Neural crest cell (in vitro differentiated cells): ENCODE results near the gene RNPEPL1. TPM values are rescaled to one million over a fixed set of nuclear protein-coding genes. Genes with fewer than 3 reads are reported as not detected.
"Not testable (repeated sequence)": the region's sequence is repeated elsewhere in the genome, so short reads cannot be mapped to it uniquely, and the experiment has no call there.

Experiments
- DNase-seq: peaks from one replicate; pipeline ENCODE4 v3.0.0; 2021; ENCODE audit warnings: low read depth, mixed read lengths, low spot score
- H3K27ac Mint-ChIP-seq: one replicate; pipeline ENCODE4 v1.8.0; 2021; ENCODE audit warnings: mild to moderate bottlenecking, mixed read lengths; ENCODE audit not compliant: unreplicated experiment
- H3K27me3 Mint-ChIP-seq: 2 replicates; pipeline ENCODE4 v1.8.0; 2021; ENCODE audit warnings: low read depth, mild to moderate bottlenecking, mixed read lengths
- H3K36me3 Mint-ChIP-seq: 2 replicates; pipeline ENCODE4 v1.8.0; 2021; ENCODE audit warnings: low read depth, mild to moderate bottlenecking, mixed read lengths
- H3K4me1 Mint-ChIP-seq: 2 replicates; pipeline ENCODE4 v1.8.0; 2021; ENCODE audit warnings: mixed read lengths
- H3K4me3 Mint-ChIP-seq: one replicate; pipeline ENCODE4 v1.8.0; 2021; ENCODE audit warnings: mild to moderate bottlenecking, mixed read lengths
- H3K9me3 Mint-ChIP-seq: 2 replicates; pipeline ENCODE4 v1.8.0; 2021; ENCODE audit warnings: mixed read lengths
- total RNA-seq: library from RNA; stranded (reverse); gene quantifications from 2 replicates; pipeline ENCODE4 v1.2.1, GENCODE V29; 2021
- TF ChIP-seq, protein P1 (sequence below): fragments of 200-600 bp; sonication (generic); conservative IDR thresholded peaks from 2 replicates; pipeline ENCODE4 v1.5.0; 2021; ENCODE audit warnings: antibody characterized with exemption, mild to moderate bottlenecking

RNPEPL1 gene
- total RNA-seq, 1 donor from 2014 or later, result 36.1 TPM

GRCh38 chr2:240561325-240561971 is 6.8 kb upstream of the RNPEPL1 start:
- H3K9me3 Mint-ChIP-seq, result no peaks in the 10 kb centered on the region
- H3K4me3 Mint-ChIP-seq, result peak overlapping the region; percentile 95
- H3K27me3 Mint-ChIP-seq, result no peaks in the 10 kb centered on the region
- no peaks in the 10 kb centered on the region for H3K36me3 Mint-ChIP-seq
- DNase-seq, result no peak
- TF ChIP-seq, protein P1, sequence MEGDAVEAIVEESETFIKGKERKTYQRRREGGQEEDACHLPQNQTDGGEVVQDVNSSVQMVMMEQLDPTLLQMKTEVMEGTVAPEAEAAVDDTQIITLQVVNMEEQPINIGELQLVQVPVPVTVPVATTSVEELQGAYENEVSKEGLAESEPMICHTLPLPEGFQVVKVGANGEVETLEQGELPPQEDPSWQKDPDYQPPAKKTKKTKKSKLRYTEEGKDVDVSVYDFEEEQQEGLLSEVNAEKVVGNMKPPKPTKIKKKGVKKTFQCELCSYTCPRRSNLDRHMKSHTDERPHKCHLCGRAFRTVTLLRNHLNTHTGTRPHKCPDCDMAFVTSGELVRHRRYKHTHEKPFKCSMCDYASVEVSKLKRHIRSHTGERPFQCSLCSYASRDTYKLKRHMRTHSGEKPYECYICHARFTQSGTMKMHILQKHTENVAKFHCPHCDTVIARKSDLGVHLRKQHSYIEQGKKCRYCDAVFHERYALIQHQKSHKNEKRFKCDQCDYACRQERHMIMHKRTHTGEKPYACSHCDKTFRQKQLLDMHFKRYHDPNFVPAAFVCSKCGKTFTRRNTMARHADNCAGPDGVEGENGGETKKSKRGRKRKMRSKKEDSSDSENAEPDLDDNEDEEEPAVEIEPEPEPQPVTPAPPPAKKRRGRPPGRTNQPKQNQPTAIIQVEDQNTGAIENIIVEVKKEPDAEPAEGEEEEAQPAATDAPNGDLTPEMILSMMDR, result peak; percentile 17
- H3K27ac Mint-ChIP-seq, result peak overlapping the region; percentile 66
- peaks cover 41% of the 10 kb centered on the region for H3K4me1 Mint-ChIP-seq

- H3K27me3 Mint-ChIP-seq, H3K36me3 Mint-ChIP-seq, H3K27ac Mint-ChIP-seq, DNase-seq, H3K9me3 Mint-ChIP-seq: not testable (repeated sequence)
- Mint-ChIP-seq H3K4me3 (peak overlapping the region; percentile 76), H3K4me1 (peaks cover 48% of the 10 kb centered on the region)
Measured at GRCh38 chr2:240563231-240563630, 5.1 kb upstream of the RNPEPL1 start.

DNA sequence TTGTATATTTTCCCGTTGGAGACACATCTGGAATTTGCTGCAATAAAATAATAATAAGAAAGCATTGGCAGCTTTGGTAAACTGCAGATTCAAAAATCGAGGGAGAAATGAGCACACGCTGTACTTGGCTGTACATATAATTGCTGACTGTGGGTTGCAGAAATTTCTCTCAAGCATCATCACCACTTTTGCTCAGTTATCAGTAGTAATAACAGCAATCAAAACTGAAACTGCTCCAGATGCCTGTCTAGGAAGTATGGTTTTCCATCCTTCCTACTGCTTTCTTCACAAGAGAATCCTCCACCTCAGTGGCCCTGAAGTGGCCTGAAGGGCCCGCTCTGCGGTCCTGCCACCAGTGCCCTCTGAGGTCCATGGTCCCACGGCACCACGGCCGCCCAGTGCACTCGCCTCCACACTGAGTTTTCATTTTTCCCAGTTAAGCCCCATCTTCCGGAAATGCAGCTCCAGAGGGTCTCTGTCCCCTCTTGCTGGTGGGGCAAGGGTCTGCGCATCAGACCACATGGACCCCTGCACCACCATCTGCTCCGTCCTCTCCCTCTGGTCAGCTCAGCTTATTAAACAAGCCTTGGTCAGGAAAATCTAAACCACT is 4.2 kb upstream of the RNPEPL1 start:
- TF ChIP-seq, protein P1, result no peak

GRCh38 chr2:240564561-240565332 is 3.5 kb upstream of the RNPEPL1 start:
- TF ChIP-seq, protein P1, result peak; percentile 26
- H3K9me3 Mint-ChIP-seq, result no peaks in the 10 kb centered on the region

More for the DNA sequence above, 4.2 kb upstream of the RNPEPL1 start:
- Mint-ChIP-seq H3K4me1 (peaks cover 39% of the 10 kb centered on the region), H3K36me3 (no peaks in the 10 kb centered on the region), H3K9me3 (no peaks in the 10 kb centered on the region), H3K27ac (no peak overlapping the region), H3K27me3 (peaks cover 8% of the 10 kb centered on the region), H3K4me3 (peak overlapping the region; percentile 76)
- DNase-seq, result no peak

DNA sequence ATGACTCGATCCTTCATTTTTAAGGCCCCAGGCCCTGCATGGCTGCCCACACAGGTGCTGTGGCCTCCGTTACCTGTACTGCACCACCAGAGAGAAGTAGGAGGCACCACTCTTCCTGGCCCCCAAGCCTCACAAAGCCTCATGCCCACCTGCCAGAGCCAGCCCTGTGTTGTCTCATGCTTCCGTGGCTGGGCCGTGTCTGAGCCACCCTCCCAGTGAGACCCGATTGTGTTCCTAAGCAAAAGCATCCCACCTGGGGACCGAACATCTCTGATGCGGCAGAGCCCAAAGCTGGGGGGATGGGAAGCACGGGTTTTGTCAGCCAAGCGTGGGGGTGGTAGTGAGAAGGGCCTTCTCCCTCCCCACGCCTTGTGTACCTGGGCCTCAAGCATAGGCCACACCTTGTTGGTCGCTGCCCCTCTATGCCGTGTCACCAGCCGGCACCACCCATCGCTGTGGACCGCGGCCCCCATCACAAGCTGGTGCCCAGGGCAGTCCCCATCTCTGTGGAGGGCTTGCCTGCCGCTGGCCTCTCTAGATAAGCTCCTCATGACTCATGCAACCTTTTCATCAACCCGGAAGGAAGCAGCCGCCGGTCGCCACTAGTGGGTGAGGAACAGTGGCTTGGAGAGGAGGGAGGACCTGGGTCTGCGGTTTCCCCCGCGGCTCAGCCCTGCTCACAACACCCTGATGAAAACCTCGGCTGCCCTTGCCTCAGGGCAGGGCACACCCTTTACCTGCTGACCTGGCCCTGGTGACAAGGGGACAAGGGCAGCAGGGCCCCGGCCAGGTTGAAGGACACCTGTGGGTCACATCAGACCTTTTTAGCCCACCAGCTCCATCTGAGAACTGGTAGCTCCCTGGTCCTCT is 2.7 kb upstream of the RNPEPL1 start:
- DNase-seq, result no peak
- TF ChIP-seq, protein P1, result no peak
- no peaks in the 10 kb centered on the region for H3K36me3 Mint-ChIP-seq

More at GRCh38 chr2:240564561-240565332, 3.5 kb upstream of the RNPEPL1 start:
- H3K27me3 Mint-ChIP-seq, result peaks cover 8% of the 10 kb centered on the region
- H3K36me3 Mint-ChIP-seq, result no peaks in the 10 kb centered on the region
- DNase-seq, result no peak
- no peak overlapping the region for H3K27ac Mint-ChIP-seq
- H3K4me3 Mint-ChIP-seq, result peak overlapping the region; percentile 76
- H3K4me1 Mint-ChIP-seq, result peaks cover 39% of the 10 kb centered on the region

More for the DNA sequence above, 2.7 kb upstream of the RNPEPL1 start:
- Mint-ChIP-seq H3K9me3 (no peaks in the 10 kb centered on the region), H3K4me3 (peak overlapping the region; percentile 76), H3K4me1 (peaks cover 35% of the 10 kb centered on the region), H3K27ac (no peak overlapping the region), H3K27me3 (peaks cover 8% of the 10 kb centered on the region)
